Embryonic facial prominence (tissue), 1 donor: ENCODE results near the gene CCL18.
"Not testable (repeated sequence)": the region's sequence is repeated elsewhere in the genome, so short reads cannot be mapped to it uniquely, and the experiment has no call there.

Source experiments
- DNase-seq: peaks from one replicate; pipeline ENCODE4 v3.0.0-alpha.2; 2016; ENCODE audit errors: extremely low spot score

Gene CCL18

GRCh38 chr17:36071751-36072150 is 7.7 kb downstream of the CCL18 start:
- DNase-seq, result no peak

- DNase-seq, result no peak
Measured at GRCh38 chr17:36072431-36073121, 8.5 kb downstream of the CCL18 start.

GRCh38 chr17:36074365-36074764 is 10.3 kb downstream of the CCL18 start:
- no peak for DNase-seq

- DNase-seq, result not testable (repeated sequence)
Measured at GRCh38 chr17:36081681-36082471, 17.8 kb downstream of the CCL18 start.

GRCh38 chr17:36082482-36083120 is 18.5 kb downstream of the CCL18 start:
- DNase-seq, result not testable (repeated sequence)

GRCh38 chr17:36083691-36084090 is 19.6 kb downstream of the CCL18 start:
- DNase-seq, result not testable (repeated sequence)

GRCh38 chr17:36085765-36086164 is 21.7 kb downstream of the CCL18 start:
- no peak for DNase-seq

- no peak for DNase-seq
Measured at GRCh38 chr17:36086791-36087190, 22.7 kb downstream of the CCL18 start.

- DNase-seq, result not testable (repeated sequence)
Measured at GRCh38 chr17:36087471-36087870, 23.4 kb downstream of the CCL18 start.

- not testable (repeated sequence) for DNase-seq
Measured at GRCh38 chr17:36087897-36088572, 24.0 kb downstream of the CCL18 start.

GRCh38 chr17:36088670-36089338 is 24.7 kb downstream of the CCL18 start:
- no peak for DNase-seq

- DNase-seq, result no peak
Measured at GRCh38 chr17:36089339-36089865, 25.3 kb downstream of the CCL18 start.

- DNase-seq, result no peak
Measured at GRCh38 chr17:36089888-36090836, 26.1 kb downstream of the CCL18 start, which contains the start of gene CCL3. Gene CCL3 (minus strand): TSS chr17:36090143. CDS start chr17:36090058, 85 bp downstream.

- no peak for DNase-seq
Measured at GRCh38 chr17:36092230-36092629, 28.2 kb downstream of the CCL18 start.

GRCh38 chr17:36092715-36093114 is 28.6 kb downstream of the CCL18 start:
- DNase-seq, result not testable (repeated sequence)

- DNase-seq, result no peak
Measured at GRCh38 chr17:36094232-36094631, 30.2 kb downstream of the CCL18 start.

- no peak for DNase-seq
Measured at GRCh38 chr17:36094746-36095145, 30.7 kb downstream of the CCL18 start.

GRCh38 chr17:36095992-36096391 is 31.9 kb downstream of the CCL18 start:
- DNase-seq, result no peak

GRCh38 chr17:36099004-36099403 is 34.9 kb downstream of the CCL18 start:
- not testable (repeated sequence) for DNase-seq
